Tibial artery (tissue), 4 donors: Measurements from ENCODE around the gene CHMP2A.

ENCODE experiments used
- DNase-seq, 2 donors: peaks; one replicate each; pipeline ENCODE4 v3.0.0-alpha.2; 2019
- H3K27ac ChIP-seq, 2 donors: fragments of 200-600 bp; sonication (generic) in 1 of 2; 1 replicate in 1 of 2; 2 replicates in 1 of 2; pipeline ENCODE4 v1.5.1; 2018 to 2019; ENCODE audit warnings: mild to moderate bottlenecking in 1 of 2
- H3K27me3 ChIP-seq, 2 donors: fragments of 200-600 bp; sonication (generic) in 1 of 2; one replicate each; pipeline versions ENCODE4 v1.5.1 to v1.6.0; 2016 to 2019
- H3K36me3 ChIP-seq, 3 donors: fragments of 200-600 bp; sonication (generic) in 2 of 3; one replicate each; pipeline ENCODE4 v1.5.1; 2016 to 2019; ENCODE audit warnings: mild to moderate bottlenecking in 2 of 3
- H3K4me1 ChIP-seq, 4 donors: fragments of 200-600 bp; sonication (generic) in 2 of 4; 1 replicate in 3 of 4; 2 replicates in 1 of 4; pipeline ENCODE4 v1.5.1; 2016 to 2019
- H3K4me3 ChIP-seq, 2 donors: fragments of 200-600 bp; sonication (generic) in 1 of 2; 1 replicate in 1 of 2; 2 replicates in 1 of 2; pipeline ENCODE4 v1.5.1; 2018 to 2019; ENCODE audit warnings: mild to moderate bottlenecking in 2 of 2
- H3K9me3 ChIP-seq, 3 donors: fragments of 200-600 bp; sonication (generic) in 1 of 3; one replicate each; pipeline ENCODE4 v1.5.1; 2016 to 2019
- CTCF ChIP-seq, 2 experiments: fragments of 200-600 bp in 1 of 2; fragments of 450-650 bp in 1 of 2; IDR thresholded peaks; one replicate each; pipeline ENCODE4 v1.5.1; 2017 to 2019; ENCODE audit warnings: antibody characterized with exemption in 2 of 2, mild to moderate bottlenecking in 1 of 2, moderate library complexity in 1 of 2
- intact Hi-C: fragments of 100-400 bp; cut with DNase I; formaldehyde crosslinking; loops from one replicate; pipeline ENCODE4 v1.15.0; 2023; ENCODE audit warnings: low total_unique reads

Gene CHMP2A

DNA sequence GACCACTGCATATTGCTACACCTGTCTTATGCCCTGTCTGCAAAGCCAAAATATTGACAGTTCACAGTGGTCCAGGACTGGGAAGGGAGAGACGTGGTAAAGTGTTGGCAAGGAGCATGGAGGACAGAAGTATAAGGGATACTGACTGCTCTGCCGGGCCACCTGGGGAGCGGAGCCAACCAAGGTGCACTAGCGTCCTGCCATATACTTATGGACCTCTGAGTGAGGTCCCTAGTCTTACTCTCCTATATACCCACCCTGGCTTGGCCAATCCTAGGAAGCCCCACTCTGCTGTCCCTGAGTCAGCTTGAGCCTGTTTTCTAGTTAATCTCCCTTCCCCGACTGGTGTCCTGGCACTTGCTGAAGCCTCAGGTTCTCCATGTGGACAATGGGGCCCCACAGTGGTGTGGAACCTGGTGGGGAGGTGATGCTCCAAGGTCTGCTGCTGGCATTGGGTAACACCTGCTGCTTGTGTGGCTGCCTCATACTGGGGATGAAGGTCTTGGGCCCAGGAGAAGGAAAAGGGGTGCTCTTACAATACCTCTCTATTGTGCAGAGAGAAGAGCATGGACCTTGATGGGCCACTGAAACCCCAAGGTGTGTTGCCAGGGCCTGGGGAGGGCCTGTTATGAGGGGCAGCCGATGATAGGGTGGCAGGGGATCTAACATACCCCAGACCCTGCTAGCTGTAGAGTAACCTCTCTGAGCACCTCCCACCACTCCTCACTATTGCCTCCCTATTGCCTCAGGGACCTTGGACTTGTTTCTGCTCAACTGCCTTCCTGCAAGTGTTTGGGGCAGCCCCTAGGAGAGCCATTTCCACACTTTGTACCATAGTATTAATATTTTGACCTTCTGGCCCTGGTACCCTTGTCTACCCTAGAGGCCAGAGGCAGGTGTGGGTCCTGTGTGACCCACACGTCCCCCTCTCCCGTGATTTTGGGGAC lies 17.8 kb downstream of the CHMP2A start:
- intact Hi-C loops, result no loop called here
- Histone ChIP-seq H3K36me3 (no peaks in the 10 kb centered on the region), H3K4me1 (peaks cover 0 to 10% (median 3%) of the 10 kb centered on the region in 4 donors), H3K4me3 (no peak overlapping the region), H3K27ac (no peak overlapping the region), H3K9me3 (no peaks in the 10 kb centered on the region), H3K27me3 (peaks cover 0 to 41% of the 10 kb centered on the region in 2 donors)
- DNase-seq, result no peak
- no peak for TF ChIP-seq CTCF (IDR thresholded peaks at IDR 0.05)

DNA sequence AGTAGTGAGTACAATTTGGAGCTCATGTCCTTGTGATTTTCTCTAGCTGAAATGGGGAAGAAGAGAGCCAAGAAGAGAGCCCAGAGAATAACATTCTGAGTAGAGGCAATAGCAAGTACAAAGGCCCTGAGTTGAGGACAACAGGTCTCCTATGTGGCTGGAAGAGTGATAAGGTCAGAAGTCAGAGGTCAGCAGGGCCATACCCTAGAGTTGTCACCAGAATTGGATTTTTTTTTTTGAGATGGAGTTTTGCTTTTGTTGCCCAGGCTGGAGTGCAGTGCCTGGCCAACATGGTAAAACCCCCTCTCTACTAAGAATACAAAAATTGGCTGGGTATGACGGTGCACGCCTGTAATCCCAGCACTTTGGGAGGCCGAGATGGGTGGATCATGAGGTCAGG lies 19.0 kb downstream of the CHMP2A start:
- no peak overlapping the region for H3K4me3 ChIP-seq
- intact Hi-C loops, result no loop called here
- H3K27ac ChIP-seq, result no peak overlapping the region
- H3K27me3 ChIP-seq, result peaks cover 0 to 44% of the 10 kb centered on the region in 2 donors
- H3K4me1 ChIP-seq, result peaks cover 0 to 10% (median 3%) of the 10 kb centered on the region in 4 donors
- no peak for DNase-seq
- no peak for TF ChIP-seq CTCF (IDR thresholded peaks at IDR 0.05)
- no peaks in the 10 kb centered on the region for H3K9me3 ChIP-seq
- H3K36me3 ChIP-seq, result no peaks in the 10 kb centered on the region

GRCh38 chr19:58531034-58531840 lies 23.7 kb downstream of the CHMP2A start:
- intact Hi-C loops, result no loop called here
- H3K27ac ChIP-seq, result no peak overlapping the region
- peaks cover 0 to 16% of the 10 kb centered on the region in 2 donors for H3K27me3 ChIP-seq
- DNase-seq, result no peak
- no peak overlapping the region for H3K4me3 ChIP-seq
- no peak for TF ChIP-seq CTCF (IDR thresholded peaks at IDR 0.05)
- H3K9me3 ChIP-seq, result no peaks in the 10 kb centered on the region
- H3K36me3 ChIP-seq, result no peaks in the 10 kb centered on the region
- H3K4me1 ChIP-seq, result no peaks in the 10 kb centered on the region

DNA sequence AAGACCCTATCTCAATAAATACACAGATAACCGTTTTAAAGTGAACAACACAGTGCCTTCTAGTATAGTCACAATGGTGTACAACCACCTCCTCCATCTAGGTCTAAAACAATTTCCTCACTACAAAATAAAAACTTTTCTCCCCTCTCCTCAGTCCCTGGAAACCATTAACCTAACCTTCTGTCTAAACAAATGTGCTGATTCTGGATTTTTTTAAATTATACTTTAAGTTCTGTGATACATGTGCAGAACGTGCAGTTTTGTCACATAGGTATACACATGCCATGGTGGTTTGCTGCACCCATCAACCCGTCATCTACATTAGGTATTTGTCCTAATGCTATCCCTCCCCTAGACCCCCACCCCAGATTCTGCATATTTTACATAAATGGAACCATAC lies 25.5 kb downstream of the CHMP2A start:
- intact Hi-C loops, result no loop called here
- H3K27me3 ChIP-seq, result peaks cover 0 to 11% of the 10 kb centered on the region in 2 donors
- H3K36me3 ChIP-seq, result no peaks in the 10 kb centered on the region
- no peak for DNase-seq
- H3K9me3 ChIP-seq, result no peaks in the 10 kb centered on the region
- no peak for TF ChIP-seq CTCF (IDR thresholded peaks at IDR 0.05)
- no peaks in the 10 kb centered on the region for H3K4me1 ChIP-seq
- no peak overlapping the region for H3K27ac ChIP-seq
- H3K4me3 ChIP-seq, result no peak overlapping the region

- no peaks in the 10 kb centered on the region for H3K9me3 ChIP-seq
- H3K36me3 ChIP-seq, result no peaks in the 10 kb centered on the region
- intact Hi-C loops, result no loop called here
- H3K27me3 ChIP-seq, result peaks cover 0 to 1% of the 10 kb centered on the region in 2 donors
- TF ChIP-seq CTCF (IDR thresholded peaks at IDR 0.05), result no peak
- H3K4me3 ChIP-seq, result no peak overlapping the region
- H3K27ac ChIP-seq, result no peak overlapping the region
- H3K4me1 ChIP-seq, result peaks cover 12 to 22% (median 19%) of the 10 kb centered on the region in 4 donors
- no peak for DNase-seq
Measured at GRCh38 chr19:58522709-58523108, 32.2 kb downstream of the CHMP2A start.
